LNCaP clone FGC (cell line): ENCODE measurements around the gene POU3F1.

Experiments
- DNase-seq: peaks from one replicate; pipeline ENCODE4 v3.0.0-alpha.2; 2011; ENCODE audit warnings: low read depth
- H3K4me3 ChIP-seq: 2 replicates; pipeline ENCODE4 v1.5.1; 2011; ENCODE audit warnings: mild to moderate bottlenecking, low read depth, low read length, control low read depth
- TF ChIP-seq, protein P1 (sequence below): IDR thresholded peaks from 2 replicates; pipeline ENCODE4 v1.5.1; 2012; ENCODE audit warnings: mild to moderate bottlenecking; ENCODE audit not compliant: control insufficient read depth, insufficient read depth; ENCODE audit errors: extremely low read depth

POU3F1 gene

GRCh38 chr1:38020396-38020795 is 26.2 kb downstream of the POU3F1 start:
- TF ChIP-seq, protein P1, sequence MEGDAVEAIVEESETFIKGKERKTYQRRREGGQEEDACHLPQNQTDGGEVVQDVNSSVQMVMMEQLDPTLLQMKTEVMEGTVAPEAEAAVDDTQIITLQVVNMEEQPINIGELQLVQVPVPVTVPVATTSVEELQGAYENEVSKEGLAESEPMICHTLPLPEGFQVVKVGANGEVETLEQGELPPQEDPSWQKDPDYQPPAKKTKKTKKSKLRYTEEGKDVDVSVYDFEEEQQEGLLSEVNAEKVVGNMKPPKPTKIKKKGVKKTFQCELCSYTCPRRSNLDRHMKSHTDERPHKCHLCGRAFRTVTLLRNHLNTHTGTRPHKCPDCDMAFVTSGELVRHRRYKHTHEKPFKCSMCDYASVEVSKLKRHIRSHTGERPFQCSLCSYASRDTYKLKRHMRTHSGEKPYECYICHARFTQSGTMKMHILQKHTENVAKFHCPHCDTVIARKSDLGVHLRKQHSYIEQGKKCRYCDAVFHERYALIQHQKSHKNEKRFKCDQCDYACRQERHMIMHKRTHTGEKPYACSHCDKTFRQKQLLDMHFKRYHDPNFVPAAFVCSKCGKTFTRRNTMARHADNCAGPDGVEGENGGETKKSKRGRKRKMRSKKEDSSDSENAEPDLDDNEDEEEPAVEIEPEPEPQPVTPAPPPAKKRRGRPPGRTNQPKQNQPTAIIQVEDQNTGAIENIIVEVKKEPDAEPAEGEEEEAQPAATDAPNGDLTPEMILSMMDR: no peak
- DNase-seq: no peak

DNA sequence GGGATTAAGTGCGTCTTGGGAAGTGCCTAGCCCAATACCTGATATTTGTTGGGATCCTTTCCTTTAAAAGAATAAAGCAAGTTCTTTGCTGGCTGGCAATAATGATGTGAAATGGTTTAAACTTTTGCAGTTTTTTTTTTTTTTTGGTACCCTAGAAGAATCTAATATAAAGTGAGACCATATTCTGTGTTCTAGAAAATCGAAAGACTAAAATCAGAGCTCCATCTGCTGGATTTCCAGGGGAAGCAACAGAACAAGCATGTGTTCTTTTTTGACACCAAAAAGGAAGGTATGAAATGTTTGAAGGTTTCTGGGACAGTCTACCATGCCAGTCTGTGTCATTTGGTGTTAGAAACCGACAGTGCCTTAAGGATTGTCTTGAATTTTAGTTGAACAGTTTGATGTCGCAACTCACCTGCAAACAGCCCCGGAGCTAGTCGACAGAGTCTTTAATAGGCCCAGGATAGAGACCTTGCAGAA is 27.7 kb downstream of the POU3F1 start:
- no peak for DNase-seq
- TF ChIP-seq, protein P1: peak; percentile 52
- no peak overlapping the region for H3K4me3 ChIP-seq

More at GRCh38 chr1:38020396-38020795, 26.2 kb downstream of the POU3F1 start:
- no peak overlapping the region for H3K4me3 ChIP-seq

- no peak overlapping the region for H3K4me3 ChIP-seq
- TF ChIP-seq, protein P1: no peak
- DNase-seq: no peak
Observed at GRCh38 chr1:38015978-38016725, 30.4 kb downstream of the POU3F1 start.

DNA sequence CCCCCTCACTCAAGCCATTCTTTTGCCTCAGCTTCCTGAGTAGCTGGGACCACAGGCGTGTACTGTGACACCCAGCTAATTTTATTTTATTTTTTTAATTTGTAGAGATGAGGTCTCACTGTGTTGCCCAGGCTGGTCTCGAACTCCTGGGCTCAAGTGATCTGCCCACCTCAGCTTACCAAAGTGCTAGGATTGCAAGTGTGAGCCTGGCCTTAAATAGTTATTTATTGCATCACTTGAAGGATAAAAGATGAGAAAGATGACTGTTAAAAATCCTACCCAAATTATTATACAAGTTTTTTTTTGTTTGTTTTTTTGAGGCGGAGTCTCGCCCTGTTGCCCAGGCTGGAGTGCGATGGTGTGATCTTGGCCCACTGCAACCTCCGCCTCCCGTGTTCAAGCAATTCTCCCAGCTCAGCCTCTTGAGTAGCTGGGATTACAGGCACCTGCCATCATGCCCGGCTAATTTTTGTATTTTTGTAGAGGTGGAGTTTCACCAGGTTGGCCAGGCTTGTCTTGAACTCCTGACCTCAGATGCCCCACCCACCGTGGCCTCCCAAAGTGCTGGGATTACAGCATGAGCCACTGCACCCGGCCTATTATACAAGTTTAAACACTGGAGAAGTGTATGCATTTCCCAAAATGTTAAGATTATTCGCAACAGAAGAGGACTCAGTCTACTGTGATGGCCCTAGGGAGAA is 31.7 kb downstream of the POU3F1 start:
- TF ChIP-seq, protein P1: no peak
- no peak for DNase-seq
- no peak overlapping the region for H3K4me3 ChIP-seq

DNA sequence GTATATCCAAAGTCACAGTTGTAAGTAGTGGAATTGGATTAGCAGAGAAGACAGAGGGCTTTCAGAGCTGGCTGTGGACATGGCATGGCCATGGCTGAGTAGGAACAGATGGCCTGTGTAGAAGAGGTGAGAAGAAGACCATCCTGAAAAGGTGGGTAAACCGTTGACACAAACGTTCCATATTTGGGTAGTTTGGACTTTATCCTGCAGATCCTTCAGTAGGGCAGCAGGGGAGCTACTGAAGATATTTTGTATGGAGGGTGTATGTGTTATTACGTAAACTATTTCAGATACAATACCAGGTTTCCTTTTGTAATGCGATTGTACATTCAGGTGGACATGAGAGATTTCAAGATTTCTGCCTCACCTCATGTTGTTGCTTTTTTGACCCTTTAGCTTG is 32.4 kb downstream of the POU3F1 start:
- DNase-seq: no peak

GRCh38 chr1:38013227-38013622 is 33.4 kb downstream of the POU3F1 start:
- H3K4me3 ChIP-seq: peak overlapping the region; percentile 76
- no peak for DNase-seq
- TF ChIP-seq, protein P1: no peak

More for the DNA sequence above, 32.4 kb downstream of the POU3F1 start:
- TF ChIP-seq, protein P1: no peak
- peak overlapping the region; percentile 76 for H3K4me3 ChIP-seq
